H1 (cell line): ENCODE data around the gene GPR176. TPM values are rescaled to one million over a fixed set of nuclear protein-coding genes. Genes with fewer than 3 reads are reported as not detected.

Source experiments
- GABPA ChIP-seq: IDR thresholded peaks from 2 replicates; pipeline ENCODE4 v1.6.1; 2011; ENCODE audit warnings: mild to moderate bottlenecking, low read length, moderate library complexity, borderline replicate concordance; ENCODE audit not compliant: insufficient read depth
- PHF8 ChIP-seq: fragments of 200-600 bp; sonication (generic); conservative IDR thresholded peaks from 2 replicates; pipeline ENCODE4 v1.7.1; 2012; ENCODE audit warnings: low read depth, mild to moderate bottlenecking, inconsistent platforms, low read length, moderate library complexity
- POLR2AphosphoS5 ChIP-seq: IDR thresholded peaks from 2 replicates; pipeline ENCODE4 v1.6.1; 2011; ENCODE audit warnings: low read depth, low read length
- POU5F1 ChIP-seq: IDR thresholded peaks from 2 replicates; pipeline ENCODE4 v1.6.1; 2011; ENCODE audit warnings: low read depth, mild to moderate bottlenecking, low read length, moderate library complexity
- TEAD4 ChIP-seq: IDR thresholded peaks from 2 replicates; pipeline ENCODE4 v1.6.1; 2012; ENCODE audit warnings: low read depth, low read length, inconsistent platforms, mixed read lengths
- polyA plus RNA-seq, 7 experiments: library from polyadenylated mRNA; depleted of rRNA in 3 of 7; stranded (reverse) in 5 of 7; unstranded in 2 of 7; fragments of >200 nt in 5 of 7; fragments of 200-250 nt in 2 of 7; gene quantifications; 1 replicate in 5 of 7; 2 replicates in 1 of 7; 4 replicates in 1 of 7; pipeline versions ENCODE4 v1.2.1 to v1.2.3, GENCODE V29; 2011 to 2013; ENCODE audit warnings: missing spikeins in 2 of 7, mixed read lengths in 2 of 7
- total RNA-seq: library from RNA; stranded (reverse); fragmentation: NEBNext Ultra II Directional; extraction: Animal tissue kit (Norgen Biotek cat#: 25700); gene quantifications from 2 replicates; pipeline ENCODE4 v1.2.1, GENCODE V29; 2021
- TF ChIP-seq, protein P1 (sequence below): IDR thresholded peaks from 2 replicates; pipeline ENCODE4 v1.6.1; 2012; ENCODE audit warnings: inconsistent platforms

Gene GPR176
- total and polyA plus RNA-seq, 2 of the 8 experiments (the other 6 are each of a cell fraction or from before 2014, with no cell fraction given) = 190 to 281 TPM

- TF ChIP-seq, protein P1, sequence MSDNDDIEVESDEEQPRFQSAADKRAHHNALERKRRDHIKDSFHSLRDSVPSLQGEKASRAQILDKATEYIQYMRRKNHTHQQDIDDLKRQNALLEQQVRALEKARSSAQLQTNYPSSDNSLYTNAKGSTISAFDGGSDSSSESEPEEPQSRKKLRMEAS = no peak
- TF ChIP-seq POU5F1 (no peak), PHF8 (no peak), TEAD4 (no peak), GABPA (no peak), POLR2AphosphoS5 (no peak)
Observed at GRCh38 chr15:39860200-39860599, 59.9 kb downstream of the GPR176 start (continued).
